Retinal pigment epithelial cell (primary cell): ENCODE measurements around the gene CTRL.
A peak's percentile ranks its signal among the peaks of the same experiment; 100 is the strongest.

Source experiments
- DNase-seq: peaks from one replicate; pipeline ENCODE4 v3.0.0-alpha.2; 2010; ENCODE audit warnings: low read depth
- H3K4me3 ChIP-seq: 2 replicates; pipeline ENCODE4 v1.5.1; 2011; ENCODE audit warnings: mild to moderate bottlenecking, low read length, control low read depth, moderate library complexity
- CTCF ChIP-seq: conservative IDR thresholded peaks from 2 replicates; pipeline ENCODE4 v1.5.1; 2011; ENCODE audit warnings: low read depth, low read length, control low read depth, inconsistent platforms

CTRL gene

GRCh38 chr16:67943619-67944504, 12.2 kb upstream of the CTRL start, which contains the start of gene LCAT:
Gene LCAT (minus strand): TSS chr16:67944120. CDS start chr16:67944101, 19 bp downstream.
- no peak within 1 kb of the TSS for H3K4me3 ChIP-seq
- TF ChIP-seq CTCF, result no peak
- DNase-seq, result no peak

- TF ChIP-seq CTCF, result no peak
- DNase-seq, result no peak
- no peak overlapping the region for H3K4me3 ChIP-seq
These were observed 11.6 kb upstream of the CTRL start for GRCh38 chr16:67943256-67943618.

- no peak for TF ChIP-seq CTCF
- no peak for DNase-seq
These were observed 11.0 kb upstream of the CTRL start for GRCh38 chr16:67942510-67943255.

GRCh38 chr16:67942200-67942509, 10.5 kb upstream of the CTRL start:
- no peak overlapping the region for H3K4me3 ChIP-seq
- TF ChIP-seq CTCF, result peak; percentile 74
- DNase-seq, result no peak

More at GRCh38 chr16:67942510-67943255, 11.0 kb upstream of the CTRL start:
- no peak overlapping the region for H3K4me3 ChIP-seq

GRCh38 chr16:67941469-67942199, 10.0 kb upstream of the CTRL start:
- no peak overlapping the region for H3K4me3 ChIP-seq
- TF ChIP-seq CTCF, result no peak
- no peak for DNase-seq

GRCh38 chr16:67940446-67941089, 8.9 kb upstream of the CTRL start:
- no peak overlapping the region for H3K4me3 ChIP-seq
- DNase-seq, result no peak
- no peak for TF ChIP-seq CTCF
